Uterine smooth muscle cell (primary cell): ENCODE results near the gene FFAR1. TPM values are rescaled to one million over a fixed set of nuclear protein-coding genes. Genes with fewer than 3 reads are reported as not detected.

Experiments
- total RNA-seq: library from RNA; depleted of rRNA; stranded (reverse); fragments of >200 nt; gene quantifications from 2 replicates; pipeline ENCODE4 v1.2.3, GENCODE V29; 2014

Gene FFAR1
- total RNA-seq, result not detected in 2 replicates

GRCh38 chr19:35347171-35347929, at the start of gene FFAR1:
Gene FFAR1, plus strand, starts transcription at chr19:35347902. Its CDS starts 3,650 bp downstream, at chr19:35351552.

GRCh38 chr19:35328851-35329285, 18.8 kb upstream of the FFAR1 start, which contains the start of gene CD22:
Gene CD22, plus strand, starts transcription at chr19:35329187. Its CDS starts 2,854 bp downstream, at chr19:35332041.

GRCh38 chr19:35357867-35358573, 10.3 kb downstream of the FFAR1 start, which contains the start of gene FFAR3:
Gene FFAR3, plus strand, starts transcription at chr19:35358460. Its CDS starts 431 bp downstream, at chr19:35358891.

GRCh38 chr19:35370722-35371121, 23.0 kb downstream of the FFAR1 start, which contains the start of gene GPR42:
Gene GPR42, plus strand, starts transcription at chr19:35371068. Its CDS starts 292 bp downstream, at chr19:35371360.

Other genes with a start within 250 kb of the FFAR1 start
- gene FXYD3, start 232.1 kb upstream of the FFAR1 start, total RNA-seq, result not detected in 2 replicates
- gene LGI4, start 212.8 kb upstream of the FFAR1 start, total RNA-seq, result under 0.01 and 0.25 TPM in 2 replicates
- gene FXYD1, start 209.1 kb upstream of the FFAR1 start, total RNA-seq, result 0.33 and 0.87 TPM in 2 replicates
- not detected in 2 replicates for gene FXYD7, start 204.6 kb upstream of the FFAR1 start, total RNA-seq
- 21.2 and 25.8 TPM in 2 replicates for gene FXYD5, start 193.2 kb upstream of the FFAR1 start, total RNA-seq
- gene FAM187B, start 119.2 kb upstream of the FFAR1 start, total RNA-seq, result not detected in 2 replicates
- gene LSR, start 98.9 kb upstream of the FFAR1 start, total RNA-seq, result 0.37 and 0.44 TPM in 2 replicates
- gene USF2, start 78.9 kb upstream of the FFAR1 start, total RNA-seq, result 50.4 and 62.1 TPM in 2 replicates
- 0.22 TPM in 1 of 2 replicates, not detected in the other for gene HAMP, start 65.4 kb upstream of the FFAR1 start, total RNA-seq
- not detected in 2 replicates for gene MAG, start 55.7 kb upstream of the FFAR1 start, total RNA-seq
- 0.25 and 0.55 TPM in 2 replicates for gene CD22, start 18.7 kb upstream of the FFAR1 start, total RNA-seq
- not detected in 2 replicates for gene FFAR3, start 10.6 kb downstream of the FFAR1 start, total RNA-seq
- not detected in 2 replicates for gene GPR42, start 23.2 kb downstream of the FFAR1 start, total RNA-seq
- gene FFAR2, start 100.4 kb downstream of the FFAR1 start, total RNA-seq, result not detected in 2 replicates
- gene KRTDAP, start 142.6 kb downstream of the FFAR1 start, total RNA-seq, result not detected in 2 replicates
- 14.1 and 21.9 TPM in 2 replicates for gene DMKN, start 165.7 kb downstream of the FFAR1 start, total RNA-seq
- 1.7 and 4.5 TPM in 2 replicates for gene SBSN, start 180.4 kb downstream of the FFAR1 start, total RNA-seq
- gene GAPDHS, start 185.6 kb downstream of the FFAR1 start, total RNA-seq, result not detected in 2 replicates
- 80.7 and 104 TPM in 2 replicates for gene TMEM147, start 197.7 kb downstream of the FFAR1 start, total RNA-seq
- gene ATP4A, start 215.8 kb downstream of the FFAR1 start, total RNA-seq, result not detected in 2 replicates
- not detected in 2 replicates for gene PMIS2, start 238.3 kb downstream of the FFAR1 start, total RNA-seq